Kidney (tissue), 14 donors: Measurements from ENCODE around the gene PIP4K2A. TPM values are rescaled to one million over a fixed set of nuclear protein-coding genes. Genes with fewer than 3 reads are reported as not detected.

ENCODE experiments used
- DNase-seq, 5 donors: peaks; one replicate each; pipeline ENCODE4 v3.0.0-alpha.2; 2013 to 2020
- FAIRE-seq: peaks from 2 replicates; lab custom pipeline; 2012; peaks lifted over from hg19 to GRCh38; lab: Jason Lieb, UNC
- H3K27ac ChIP-seq, 2 donors: one replicate each; pipeline ENCODE4 v1.7.0; 2013; ENCODE audit warnings: low read depth in 2 of 2, low read length in 2 of 2, inconsistent platforms in 1 of 2
- H3K27me3 ChIP-seq: one replicate; pipeline ENCODE4 v1.7.1; 2013; ENCODE audit warnings: low read length, inconsistent platforms; ENCODE audit not compliant: control insufficient read depth, insufficient read depth
- H3K36me3 ChIP-seq, 3 donors: one replicate each; pipeline versions ENCODE4 v1.7.0 to v1.7.1; 2013; ENCODE audit warnings: low read length in 3 of 3, control low read depth in 1 of 3, inconsistent platforms in 1 of 3; ENCODE audit not compliant: insufficient read depth in 3 of 3, control insufficient read depth in 2 of 3
- H3K4me1 ChIP-seq, 3 donors: one replicate each; pipeline versions ENCODE4 v1.7.0 to v1.7.1; 2013; ENCODE audit warnings: low read length in 3 of 3, inconsistent platforms in 1 of 3, low read depth in 1 of 3; ENCODE audit not compliant: control insufficient read depth in 2 of 3, insufficient read depth in 2 of 3
- H3K4me3 ChIP-seq, 3 donors: one replicate each; pipeline versions ENCODE4 v1.7.0 to v1.8.1; 2013; ENCODE audit warnings: low read length in 3 of 3, control low read depth in 1 of 3, inconsistent platforms in 1 of 3
- H3K9ac ChIP-seq, 3 donors: one replicate each; pipeline versions ENCODE4 v1.7.0 to v1.7.1; 2013; ENCODE audit warnings: low read length in 3 of 3, control low read depth in 1 of 3, inconsistent platforms in 1 of 3
- H3K9me3 ChIP-seq, 3 donors: one replicate each; pipeline versions ENCODE4 v1.7.0 to v1.7.1; 2013; ENCODE audit warnings: low read length in 3 of 3, control low read depth in 1 of 3, inconsistent platforms in 1 of 3; ENCODE audit not compliant: control insufficient read depth in 2 of 3, insufficient read depth in 1 of 3
- CTCF ChIP-seq: IDR thresholded peaks from 3 replicates; pipeline ENCODE4 v1.5.1; 2012; ENCODE audit warnings: mild to moderate bottlenecking, moderate library complexity, borderline replicate concordance; ENCODE audit not compliant: insufficient read depth; ENCODE audit errors: extremely low read depth
- intact Hi-C: fragments of 100-400 bp; cut with DNase I; formaldehyde crosslinking; loops from one replicate; pipeline ENCODE4 v1.11.1; 2022
- polyA plus RNA-seq: library from polyadenylated mRNA; stranded (reverse); fragments of 350-450 nt; fragmentation: Illumina TruSeq; extraction: RNeasy Lipid Tissue Mini Kit (QIAGEN cat#74804); gene quantifications from one replicate; pipeline ENCODE4 v1.2.3, GENCODE V29; 2014; ENCODE audit warnings: low read depth, low replicate concordance; ENCODE audit not compliant: insufficient read depth
- total RNA-seq: library from RNA; stranded (reverse); fragmentation: NEBNext Ultra II Directional; extraction: Animal tissue kit (Norgen Biotek cat#: 25700); gene quantifications from one replicate; pipeline ENCODE4 v1.2.1, GENCODE V29; 2021
- donor health status: control.
- donor health status: control.
- donor health status: control.
- donor health status: control.
- donor health status: control.
- donor health status: DM: yes; HTN: yes; CAD: no.
- donor health status: Normal renal cell carcinoma (clear cell type).

Gene PIP4K2A
- total and polyA plus RNA-seq, 2 donors from 2014 or later = 12.2 to 54.6 TPM

- no peaks in the 10 kb centered on the region for H3K36me3 ChIP-seq
- H3K4me3 ChIP-seq = peak overlapping the region; percentile 64 to 88 (median 84)
- H3K27me3 ChIP-seq = no peaks in the 10 kb centered on the region
- peak overlapping the region; percentile 37 to 78 (median 69) for H3K9ac ChIP-seq
- H3K9me3 ChIP-seq = no peaks in the 10 kb centered on the region
- DNase-seq (peak; percentile 30 to 81 (median 64)), FAIRE-seq (no peak)
- H3K27ac ChIP-seq = peak overlapping the region; percentile 82 to 85
- intact Hi-C loops = no loop called here
- TF ChIP-seq CTCF = no peak
- H3K4me1 ChIP-seq = peaks cover 0 to 15% (median 3%) of the 10 kb centered on the region in 3 donors
Measured at GRCh38 chr10:22712956-22713852, 1.2 kb downstream of the PIP4K2A start.

DNA sequence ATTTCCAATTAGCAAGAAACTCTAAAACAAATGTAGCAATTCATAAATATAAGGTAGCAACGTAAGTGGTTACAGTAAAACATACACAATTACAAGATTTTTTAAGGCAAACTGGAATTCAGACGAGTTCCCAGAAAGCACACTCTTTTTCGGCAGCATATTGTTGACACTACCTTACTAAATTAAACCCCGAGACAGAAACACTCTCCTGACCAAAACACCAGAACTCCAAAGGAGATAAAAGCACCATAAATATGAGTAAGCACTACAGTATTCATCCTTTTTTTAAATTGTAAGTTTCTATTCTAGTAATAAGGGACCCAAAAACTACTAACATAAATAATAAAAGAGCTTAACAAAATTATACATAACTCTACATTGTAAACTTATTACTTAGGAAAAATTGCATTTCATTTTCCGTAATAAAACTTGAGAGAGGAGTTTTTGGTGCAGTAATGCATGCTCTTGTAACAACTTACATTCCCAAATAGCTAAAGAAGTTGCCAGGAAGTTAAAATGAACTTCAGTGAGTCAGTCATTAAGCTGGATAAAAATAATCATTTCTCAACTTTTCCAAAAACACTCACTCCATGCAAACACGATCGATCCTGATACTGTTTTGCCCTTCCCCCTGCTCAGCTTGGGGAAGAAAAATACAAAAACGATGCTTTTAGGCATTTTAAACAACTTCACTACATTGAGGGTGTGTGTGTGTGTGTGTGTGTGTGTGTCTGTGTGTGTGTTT, 2.0 kb downstream of the PIP4K2A start:
- peak overlapping the region in 2 of 3 donors; percentile 69 to 78 for H3K9ac ChIP-seq
- DNase-seq = no peak
- H3K4me3 ChIP-seq = peak overlapping the region; percentile 64 to 88 (median 84)
- intact Hi-C loops = no loop called here
- H3K9me3 ChIP-seq = no peaks in the 10 kb centered on the region
- no peak for FAIRE-seq
- TF ChIP-seq CTCF = no peak
- H3K27me3 ChIP-seq = no peaks in the 10 kb centered on the region
- H3K4me1 ChIP-seq = peaks cover 0 to 15% (median 5%) of the 10 kb centered on the region in 3 donors
- H3K36me3 ChIP-seq = no peaks in the 10 kb centered on the region
- peak overlapping the region in 1 of 2 donors; percentile 15 for H3K27ac ChIP-seq

DNA sequence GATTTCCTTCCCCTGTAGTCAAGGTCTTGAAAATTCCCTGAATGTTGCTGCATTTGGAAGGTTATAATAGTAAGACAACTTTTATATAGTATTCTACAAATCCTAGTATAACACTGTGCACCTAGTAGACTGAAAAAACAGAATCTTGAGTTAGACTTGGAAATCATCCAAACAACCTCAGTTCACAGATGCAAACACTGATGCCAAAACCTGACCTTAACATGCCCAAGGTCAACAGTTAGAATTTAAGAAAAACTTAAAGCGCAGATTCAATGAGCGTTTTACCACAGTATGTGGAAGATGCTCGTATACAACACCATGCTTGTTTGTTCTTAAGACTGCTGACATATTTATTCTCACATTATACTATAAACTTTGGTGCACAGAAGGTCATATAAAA, 3.0 kb downstream of the PIP4K2A start:
- Histone ChIP-seq H3K27ac (no peak overlapping the region), H3K9ac (no peak overlapping the region), H3K4me3 (peak overlapping the region in 2 of 3 donors; percentile 19 to 23), H3K9me3 (no peaks in the 10 kb centered on the region), H3K4me1 (peaks cover 0 to 15% (median 5%) of the 10 kb centered on the region in 3 donors), H3K36me3 (no peaks in the 10 kb centered on the region), H3K27me3 (no peaks in the 10 kb centered on the region)
- intact Hi-C loops = no loop called here
- FAIRE-seq = no peak
- no peak for TF ChIP-seq CTCF
- no peak for DNase-seq
